Thoracic aorta (tissue), 2 donors: ENCODE results near the gene TNFRSF4. TPM values are rescaled to one million over a fixed set of nuclear protein-coding genes. Genes with fewer than 3 reads are reported as not detected.

Experiments used
- ATAC-seq: fragments of 150-250 bp; one replicate; pipeline ENCODE4 v1.8.0; 2017; ENCODE audit warnings: low read depth; ENCODE audit not compliant: insufficient number of reproducible peaks, low FRiP score
- DNase-seq: peaks from one replicate; pipeline ENCODE4 v3.0.0-alpha.2; 2020; ENCODE audit warnings: low spot score
- H3K27ac ChIP-seq, 2 donors: fragments of 200-600 bp; sonication (generic); 1 replicate in 1 of 2; 2 replicates in 1 of 2; pipeline ENCODE4 v1.5.1; 2016; ENCODE audit warnings: mild to moderate bottlenecking in 2 of 2, moderate library complexity in 2 of 2
- H3K27me3 ChIP-seq: fragments of 200-600 bp; sonication (generic); replicated peaks from 2 replicates; pipeline ENCODE4 v1.6.0; 2016; ENCODE audit warnings: mild to moderate bottlenecking; ENCODE audit not compliant: insufficient read depth
- H3K36me3 ChIP-seq: fragments of 200-600 bp; sonication (generic); one replicate; pipeline ENCODE4 v1.5.1; 2016
- H3K4me1 ChIP-seq, 2 donors: fragments of 200-600 bp; sonication (generic); 1 replicate in 1 of 2; 2 replicates in 1 of 2; pipeline versions ENCODE4 v1.5.1 to v1.6.0; 2016; ENCODE audit warnings: low read depth in 2 of 2, mild to moderate bottlenecking in 1 of 2; ENCODE audit not compliant: control insufficient read depth in 1 of 2
- H3K4me3 ChIP-seq: fragments of 200-600 bp; sonication (generic); 2 replicates; pipeline ENCODE4 v1.5.1; 2016; ENCODE audit warnings: mild to moderate bottlenecking
- H3K9me3 ChIP-seq: fragments of 200-600 bp; sonication (generic); 2 replicates; pipeline ENCODE4 v1.5.1; 2016
- CTCF ChIP-seq: fragments of 200-600 bp; sonication (generic); IDR thresholded peaks from one replicate; pipeline ENCODE4 v1.5.1; 2019; ENCODE audit warnings: antibody characterized with exemption
- total RNA-seq, 2 donors: library from RNA; depleted of rRNA; stranded (reverse); fragments of >200 nt; gene quantifications; one replicate each; pipeline versions ENCODE4 v1.1.0 to v1.2.3, GENCODE V29; 2016

TNFRSF4 gene
- total RNA-seq, 2 donors from 2014 or later: 1.8 TPM; not detected in 1

GRCh38 chr1:1181129-1181937 lies 32.6 kb downstream of the TNFRSF4 start:
- ATAC-seq (no peak), DNase-seq (no peak)
- Histone ChIP-seq H3K4me1 (no peaks in the 10 kb centered on the region), H3K27me3 (no peaks in the 10 kb centered on the region), H3K27ac (no peak overlapping the region), H3K9me3 (no peaks in the 10 kb centered on the region), H3K36me3 (no peaks in the 10 kb centered on the region), H3K4me3 (no peak overlapping the region)
- TF ChIP-seq CTCF: no peak

- Histone ChIP-seq H3K4me3 (no peak overlapping the region), H3K27me3 (no peaks in the 10 kb centered on the region), H3K36me3 (no peaks in the 10 kb centered on the region), H3K9me3 (no peaks in the 10 kb centered on the region), H3K4me1 (no peaks in the 10 kb centered on the region), H3K27ac (no peak overlapping the region)
- no peak for DNase-seq
- no peak for ATAC-seq
- no peak for TF ChIP-seq CTCF
These were observed 33.7 kb downstream of the TNFRSF4 start for GRCh38 chr1:1179983-1180861.

GRCh38 chr1:1179346-1179982 lies 34.5 kb downstream of the TNFRSF4 start:
- no peak overlapping the region for H3K27ac ChIP-seq
- ATAC-seq (no peak), DNase-seq (no peak)
- H3K4me3 ChIP-seq: no peak overlapping the region
- no peaks in the 10 kb centered on the region for H3K9me3 ChIP-seq
- no peaks in the 10 kb centered on the region for H3K27me3 ChIP-seq
- no peaks in the 10 kb centered on the region for H3K4me1 ChIP-seq
- no peak for TF ChIP-seq CTCF
- H3K36me3 ChIP-seq: no peaks in the 10 kb centered on the region

- Histone ChIP-seq H3K27me3 (no peaks in the 10 kb centered on the region), H3K4me1 (no peaks in the 10 kb centered on the region), H3K27ac (no peak overlapping the region), H3K36me3 (no peaks in the 10 kb centered on the region), H3K9me3 (no peaks in the 10 kb centered on the region), H3K4me3 (no peak overlapping the region)
- DNase-seq: no peak
- ATAC-seq: no peak
- TF ChIP-seq CTCF: no peak
These were observed 35.1 kb downstream of the TNFRSF4 start for GRCh38 chr1:1178794-1179331.
